ENCODE data around the gene FHOD3. TPM values are rescaled to one million over a fixed set of nuclear protein-coding genes. Genes with fewer than 3 reads are reported as not detected.
A peak's percentile ranks its signal among the peaks of the same experiment; 100 is the strongest.

FHOD3 gene
- total RNA-seq, 1 donor from 2014 or later = 346 TPM

- Histone ChIP-seq H3K4me3 (no peak overlapping the region), H3K9me3 (replicated peaks) (no peaks in the 10 kb centered on the region), H3K27ac (replicated peaks) (no peak overlapping the region), H3K36me3 (peaks cover 6% of the 10 kb centered on the region), H3K4me1 (peaks cover 44% of the 10 kb centered on the region), H3K27me3 (ENCODE audit: low read depth) (no peaks in the 10 kb centered on the region)
- DNase-seq = no peak
- intact Hi-C loops (cut with micrococcal nuclease) = no loop called here
- TF ChIP-seq CTCF (IDR thresholded peaks at IDR 0.05; ENCODE audit: borderline replicate concordance) = no peak
These were observed 212.2 kb downstream of the FHOD3 start for GRCh38 chr18:36509646-36510197.

GRCh38 chr18:36511791-36512352, 214.4 kb downstream of the FHOD3 start:
- intact Hi-C loops (cut with micrococcal nuclease) = no loop called here
- TF ChIP-seq CTCF (IDR thresholded peaks at IDR 0.05; ENCODE audit: borderline replicate concordance) = no peak
- no peaks in the 10 kb centered on the region for H3K36me3 ChIP-seq
- no peak overlapping the region for H3K4me3 ChIP-seq
- no peak for DNase-seq
- H3K4me1 ChIP-seq = peaks cover 65% of the 10 kb centered on the region
- H3K27me3 ChIP-seq (ENCODE audit: low read depth) = no peaks in the 10 kb centered on the region
- peak overlapping the region; percentile 65 for H3K27ac ChIP-seq (replicated peaks)
- no peaks in the 10 kb centered on the region for H3K9me3 ChIP-seq (replicated peaks)

- no peaks in the 10 kb centered on the region for H3K9me3 ChIP-seq (replicated peaks)
- no peak for DNase-seq
- no peak for TF ChIP-seq CTCF (IDR thresholded peaks at IDR 0.05; ENCODE audit: borderline replicate concordance)
- H3K4me3 ChIP-seq = no peak overlapping the region
- no peaks in the 10 kb centered on the region for H3K36me3 ChIP-seq
- H3K27me3 ChIP-seq (ENCODE audit: low read depth) = no peaks in the 10 kb centered on the region
- H3K4me1 ChIP-seq = peaks cover 80% of the 10 kb centered on the region
- H3K27ac ChIP-seq (replicated peaks) = no peak overlapping the region
- intact Hi-C loops (cut with micrococcal nuclease) = no loop called here
These were observed 216.0 kb downstream of the FHOD3 start for GRCh38 chr18:36513556-36513955.

- TF ChIP-seq CTCF (IDR thresholded peaks at IDR 0.05; ENCODE audit: borderline replicate concordance) = no peak
- Histone ChIP-seq H3K4me1 (peaks cover 88% of the 10 kb centered on the region), H3K36me3 (no peaks in the 10 kb centered on the region), H3K27me3 (ENCODE audit: low read depth) (no peaks in the 10 kb centered on the region), H3K9me3 (replicated peaks) (no peaks in the 10 kb centered on the region), H3K27ac (replicated peaks) (no peak overlapping the region), H3K4me3 (no peak overlapping the region)
- DNase-seq = no peak
- intact Hi-C loops (cut with micrococcal nuclease) = no loop called here
These were observed 217.3 kb downstream of the FHOD3 start for GRCh38 chr18:36514778-36515177.

- DNase-seq = no peak
- Histone ChIP-seq H3K36me3 (no peaks in the 10 kb centered on the region), H3K4me1 (peaks cover 86% of the 10 kb centered on the region), H3K9me3 (replicated peaks) (no peaks in the 10 kb centered on the region), H3K27me3 (ENCODE audit: low read depth) (no peaks in the 10 kb centered on the region), H3K27ac (replicated peaks) (no peak overlapping the region), H3K4me3 (no peak overlapping the region)
- TF ChIP-seq CTCF (IDR thresholded peaks at IDR 0.05; ENCODE audit: borderline replicate concordance) = no peak
- intact Hi-C loops (cut with micrococcal nuclease) = no loop called here
These were observed 218.7 kb downstream of the FHOD3 start for GRCh38 chr18:36516258-36516657.

All from left ventricle myocardium inferior (tissue), 1 donor.